PC-9 (cell line): Measurements from ENCODE around the gene MED27. TPM values are rescaled to one million over a fixed set of nuclear protein-coding genes. Genes with fewer than 3 reads are reported as not detected.

Experiments
- BruUV-seq: library from RNA; stranded (reverse); fragments of 400-500 nt; replicated peaks from 2 replicates; lab custom pipeline; 2021; lab: Mats Ljungman, UMichigan
- CTCF ChIA-PET: fragments of 300-600 bp; sonication (Branson Sonifier 250); formaldehyde crosslinking; loops from one replicate; lab custom pipeline; 2022; ENCODE audit warnings: antibody characterized with exemption; lab: Charles Lee
- POLR2A ChIA-PET: fragments of 300-600 bp; sonication (Branson Sonifier 250); formaldehyde crosslinking; loops from one replicate; lab custom pipeline; 2022; ENCODE audit warnings: antibody characterized with exemption; ENCODE audit not compliant: unreplicated experiment; lab: Charles Lee
- DNase-seq, 2 experiments: peaks; one replicate each; pipeline versions ENCODE4 v3.0.0 to v3.0.0-alpha.2; 2015 to 2022; ENCODE audit warnings: mixed read lengths in 1 of 2
- H2AFZ ChIP-seq: fragments of 200-600 bp; sonication (generic); 2 replicates; pipeline ENCODE4 v1.8.1; 2017; ENCODE audit warnings: antibody characterized with exemption
- H3F3A ChIP-seq: fragments of 200-600 bp; sonication (generic); 2 replicates; pipeline ENCODE4 v1.8.1; 2017; ENCODE audit warnings: antibody characterized with exemption, mild to moderate bottlenecking, low read depth; ENCODE audit not compliant: insufficient read depth
- H3K27ac ChIP-seq: fragments of 200-600 bp; sonication (generic); 2 replicates; pipeline ENCODE4 v1.6.1; 2016; ENCODE audit warnings: mixed run types
- H3K27me3 ChIP-seq: fragments of 200-600 bp; sonication (generic); 2 replicates; pipeline ENCODE4 v1.6.1; 2016; ENCODE audit warnings: low read depth, mixed run types; ENCODE audit not compliant: insufficient read depth
- H3K36me3 ChIP-seq: fragments of 200-600 bp; sonication (generic); 2 replicates; pipeline ENCODE4 v1.6.1; 2016; ENCODE audit warnings: low read depth, mixed run types
- H3K4me1 ChIP-seq: fragments of 200-600 bp; sonication (generic); replicated peaks from 2 replicates; pipeline ENCODE4 v1.6.1; 2016; ENCODE audit warnings: mixed run types; ENCODE audit not compliant: insufficient read depth
- H3K4me2 ChIP-seq: fragments of 200-600 bp; sonication (generic); 2 replicates; pipeline ENCODE4 v1.6.1; 2017; ENCODE audit warnings: mixed run types
- H3K4me3 ChIP-seq: fragments of 200-600 bp; sonication (generic); 2 replicates; pipeline ENCODE4 v1.6.1; 2016; ENCODE audit warnings: mixed run types
- H3K79me2 ChIP-seq: fragments of 200-600 bp; sonication (generic); 2 replicates; pipeline ENCODE4 v1.6.1; 2017; ENCODE audit warnings: low read depth, mixed run types
- H3K9me2 ChIP-seq: fragments of 200-600 bp; sonication (generic); 2 replicates; pipeline ENCODE4 v1.8.1; 2017; ENCODE audit warnings: mild to moderate bottlenecking; ENCODE audit not compliant: insufficient read depth
- H3K9me3 ChIP-seq: fragments of 200-600 bp; sonication (generic); 2 replicates; pipeline ENCODE4 v1.8.1; 2016; ENCODE audit warnings: low read depth; ENCODE audit not compliant: insufficient read depth
- H4K20me1 ChIP-seq: fragments of 200-600 bp; sonication (generic); 2 replicates; pipeline ENCODE4 v1.8.1; 2017; ENCODE audit not compliant: insufficient read depth
- CTCF ChIP-seq: fragments of 200-600 bp; sonication (generic); conservative IDR thresholded peaks from 2 replicates; pipeline ENCODE4 v1.6.1; 2017; ENCODE audit warnings: mixed run types, antibody characterized with exemption, mild to moderate bottlenecking, moderate library complexity
- EZH2 ChIP-seq: fragments of 200-600 bp; sonication (generic); IDR thresholded peaks from 2 replicates; pipeline ENCODE4 v1.8.0; 2017; ENCODE audit warnings: antibody characterized with exemption, low read depth
- intact Hi-C: fragments of 100-400 bp; cut with micrococcal nuclease; formaldehyde crosslinking; loops from one replicate; pipeline ENCODE4 v1.10.0; 2022; ENCODE audit not compliant: unreplicated experiment
- total RNA-seq: library from RNA; stranded (reverse); gene quantifications from 2 replicates; pipeline ENCODE4 v1.2.3, GENCODE V29; 2021

MED27 gene
- total RNA-seq, 1 experiment from 2014 or later: 31.2 TPM

GRCh38 chr9:131915181-131915580 lies 164.5 kb downstream of the MED27 start:
- intact Hi-C loops: no loop called here
- peaks cover 12% of the 10 kb centered on the region; the same call in 1 of the 2 replicates for H4K20me1 ChIP-seq
- CTCF ChIA-PET: no interaction called here

GRCh38 chr9:131912671-131913070 lies 167.0 kb downstream of the MED27 start:
- no TSS peak for BruUV-seq
- Histone ChIP-seq H3K27me3 (no peaks in the 10 kb centered on the region), H3F3A (no peaks in the 10 kb centered on the region), H3K4me3 (no peak overlapping the region), H3K36me3 (no peaks in the 10 kb centered on the region), H3K9me3 (no peaks in the 10 kb centered on the region), H3K4me2 (no peak overlapping the region), H3K9me2 (no peaks in the 10 kb centered on the region), H4K20me1 (peaks cover 12% of the 10 kb centered on the region; the same call in 1 of the 2 replicates), H2AFZ (no peak overlapping the region), H3K79me2 (no peaks in the 10 kb centered on the region), H3K4me1 (no peaks in the 10 kb centered on the region), H3K27ac (no peak overlapping the region)
- DNase-seq: no peak
- CTCF ChIA-PET: no interaction called here
- TF ChIP-seq EZH2 (no peak), CTCF (no peak)
- POLR2A ChIA-PET: no interaction called here
- intact Hi-C loops: no loop called here

More at GRCh38 chr9:131915181-131915580, 164.5 kb downstream of the MED27 start:
- POLR2A ChIA-PET: interaction anchor here (0.6 kb wide), 1 partner anchor 366 kb away, joined by 3 read pairs; no protein-coding TSS in a partner anchor
- Histone ChIP-seq H3K4me3 (no peak overlapping the region), H2AFZ (no peak overlapping the region), H3K27me3 (no peaks in the 10 kb centered on the region), H3K79me2 (no peaks in the 10 kb centered on the region), H3F3A (no peaks in the 10 kb centered on the region), H3K36me3 (no peaks in the 10 kb centered on the region), H3K4me1 (no peaks in the 10 kb centered on the region), H3K4me2 (no peak overlapping the region), H3K9me3 (no peaks in the 10 kb centered on the region), H3K9me2 (no peaks in the 10 kb centered on the region), H3K27ac (no peak overlapping the region)
- DNase-seq: no peak
- BruUV-seq: no TSS peak
- no peak for TF ChIP-seq EZH2
- TF ChIP-seq CTCF: no peak

- no peaks in the 10 kb centered on the region for H3K4me1 ChIP-seq
- H3K9me3 ChIP-seq: no peaks in the 10 kb centered on the region
- intact Hi-C loops: no loop called here
- no peaks in the 10 kb centered on the region for H3K79me2 ChIP-seq
- no peaks in the 10 kb centered on the region for H3K36me3 ChIP-seq
- H3F3A ChIP-seq: no peaks in the 10 kb centered on the region
- no TSS peak for BruUV-seq
- ChIA-PET CTCF (no interaction called here), POLR2A (no interaction called here)
- no peak overlapping the region for H2AFZ ChIP-seq
- no peaks in the 10 kb centered on the region for H3K9me2 ChIP-seq
- TF ChIP-seq CTCF (no peak), EZH2 (no peak)
- H3K4me3 ChIP-seq: no peak overlapping the region
- H3K27me3 ChIP-seq: no peaks in the 10 kb centered on the region
- no peak overlapping the region for H3K4me2 ChIP-seq
- H4K20me1 ChIP-seq: peaks cover 9% of the 10 kb centered on the region; the same call in 1 of the 2 replicates
- H3K27ac ChIP-seq: no peak overlapping the region
- no peak for DNase-seq
These were observed 167.6 kb downstream of the MED27 start for GRCh38 chr9:131912069-131912468.
